HFF-Myc (cell line): ENCODE data around the gene MFSD6.
"Not testable (repeated sequence)": the region's sequence is repeated elsewhere in the genome, so short reads cannot be mapped to it uniquely, and the experiment has no call there.

Source experiments
- DNase-seq: peaks from one replicate; pipeline ENCODE4 v3.0.0-alpha.2; 2011; ENCODE audit warnings: low read depth; ENCODE audit errors: extremely low read depth
- H3K4me3 ChIP-seq: replicated peaks from 2 replicates; pipeline ENCODE4 v1.5.1; 2011; ENCODE audit warnings: low read depth, mild to moderate bottlenecking, control low read depth, low read length
- TF ChIP-seq, protein P1 (sequence below): IDR thresholded peaks from 2 replicates; pipeline ENCODE4 v1.5.1; 2012; ENCODE audit warnings: mild to moderate bottlenecking, low read depth, low read length, control low read depth; ENCODE audit errors: missing control alignments

The MFSD6 gene

DNA sequence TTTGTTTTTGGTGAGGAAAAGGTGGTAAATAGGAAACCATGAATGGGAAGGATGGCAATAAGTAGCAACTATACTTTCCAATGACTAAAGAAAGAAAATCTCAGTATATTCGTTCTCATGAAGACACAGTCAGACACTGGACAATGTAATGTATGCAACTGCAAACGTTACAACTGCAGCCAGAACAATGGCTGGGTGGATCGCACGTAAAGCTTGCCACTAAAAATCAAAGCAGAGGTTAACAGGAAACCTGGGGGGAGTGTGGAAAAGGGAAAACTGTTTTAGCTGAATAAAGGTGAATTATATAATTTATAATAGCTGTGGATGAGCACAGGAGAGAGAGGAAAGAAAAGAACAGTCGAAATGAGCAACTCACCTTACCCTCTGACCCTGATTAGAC is 93.1 kb downstream of the MFSD6 start:
- no peak for DNase-seq
- TF ChIP-seq, protein P1, sequence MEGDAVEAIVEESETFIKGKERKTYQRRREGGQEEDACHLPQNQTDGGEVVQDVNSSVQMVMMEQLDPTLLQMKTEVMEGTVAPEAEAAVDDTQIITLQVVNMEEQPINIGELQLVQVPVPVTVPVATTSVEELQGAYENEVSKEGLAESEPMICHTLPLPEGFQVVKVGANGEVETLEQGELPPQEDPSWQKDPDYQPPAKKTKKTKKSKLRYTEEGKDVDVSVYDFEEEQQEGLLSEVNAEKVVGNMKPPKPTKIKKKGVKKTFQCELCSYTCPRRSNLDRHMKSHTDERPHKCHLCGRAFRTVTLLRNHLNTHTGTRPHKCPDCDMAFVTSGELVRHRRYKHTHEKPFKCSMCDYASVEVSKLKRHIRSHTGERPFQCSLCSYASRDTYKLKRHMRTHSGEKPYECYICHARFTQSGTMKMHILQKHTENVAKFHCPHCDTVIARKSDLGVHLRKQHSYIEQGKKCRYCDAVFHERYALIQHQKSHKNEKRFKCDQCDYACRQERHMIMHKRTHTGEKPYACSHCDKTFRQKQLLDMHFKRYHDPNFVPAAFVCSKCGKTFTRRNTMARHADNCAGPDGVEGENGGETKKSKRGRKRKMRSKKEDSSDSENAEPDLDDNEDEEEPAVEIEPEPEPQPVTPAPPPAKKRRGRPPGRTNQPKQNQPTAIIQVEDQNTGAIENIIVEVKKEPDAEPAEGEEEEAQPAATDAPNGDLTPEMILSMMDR = no peak
- no peak overlapping the region for H3K4me3 ChIP-seq

GRCh38 chr2:190501702-190502407 is 93.7 kb downstream of the MFSD6 start:
- DNase-seq = no peak

DNA sequence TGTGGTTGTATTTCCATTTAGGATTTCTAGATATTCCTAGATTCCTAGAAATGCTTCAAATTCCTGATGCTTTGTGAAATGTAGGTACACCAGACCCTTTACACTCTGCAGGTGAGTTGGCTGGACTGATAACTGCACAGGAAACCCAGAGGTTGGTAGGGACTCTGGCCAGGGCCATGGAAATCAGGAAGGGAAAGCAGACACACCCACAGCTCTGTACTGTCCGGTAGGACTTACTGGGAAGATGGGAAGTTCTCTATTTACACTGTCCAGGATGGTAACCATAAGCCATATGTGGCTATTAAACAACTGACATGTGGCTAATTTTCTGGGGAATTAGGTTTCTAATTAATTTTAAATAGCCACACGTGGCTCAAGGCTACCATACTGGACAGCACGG is 94.9 kb downstream of the MFSD6 start:
- DNase-seq = no peak
- TF ChIP-seq, protein P1 = no peak
- H3K4me3 ChIP-seq = no peak overlapping the region

More at GRCh38 chr2:190501702-190502407, 93.7 kb downstream of the MFSD6 start:
- no peak overlapping the region for H3K4me3 ChIP-seq
- TF ChIP-seq, protein P1 = no peak

- no peak for DNase-seq
- TF ChIP-seq, protein P1 = no peak
- H3K4me3 ChIP-seq = no peak overlapping the region
These were observed 96.8 kb downstream of the MFSD6 start for GRCh38 chr2:190504912-190505311.

DNA sequence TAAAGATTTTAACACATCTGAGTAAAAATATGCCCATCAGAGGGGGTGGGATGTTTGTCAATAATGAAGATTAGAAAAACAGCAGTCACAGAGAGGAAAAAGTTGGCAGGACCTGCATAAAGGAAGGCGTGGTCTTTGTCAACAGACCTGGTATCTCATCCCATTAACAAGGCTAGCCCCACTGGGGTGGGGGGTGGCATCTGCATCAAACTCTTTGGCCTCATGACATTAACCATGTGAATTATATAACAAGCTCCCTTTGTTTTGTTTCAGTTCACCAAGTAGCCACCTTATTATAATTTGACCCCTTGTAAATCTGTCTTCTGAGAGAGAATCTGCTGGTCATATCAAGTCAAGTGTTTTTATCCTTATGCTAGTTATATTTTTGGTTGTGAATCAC is 97.5 kb downstream of the MFSD6 start:
- DNase-seq = no peak
- H3K4me3 ChIP-seq = no peak overlapping the region
- TF ChIP-seq, protein P1 = no peak

- H3K4me3 ChIP-seq = no peak overlapping the region
- DNase-seq = no peak
- TF ChIP-seq, protein P1 = no peak
These were observed 98.5 kb downstream of the MFSD6 start for GRCh38 chr2:190506666-190507065.

GRCh38 chr2:190507135-190507534 is 99.0 kb downstream of the MFSD6 start:
- no peak overlapping the region for H3K4me3 ChIP-seq
- DNase-seq = no peak
- TF ChIP-seq, protein P1 = no peak

- not testable (repeated sequence) for DNase-seq, H3K4me3 ChIP-seq
These were observed 101.7 kb downstream of the MFSD6 start for GRCh38 chr2:190509895-190510294.
